GM21526 (cell line): ENCODE results near the gene GOLGA2.
"Not testable (repeated sequence)": the region's sequence is repeated elsewhere in the genome, so short reads cannot be mapped to it uniquely, and the experiment has no call there.

Experiments
- ATAC-seq: cut with Tn5 transposase; IDR thresholded peaks from one replicate; pipeline ENCODE4 v1.9.1; 2021; ENCODE audit warnings: moderate library complexity; ENCODE audit not compliant: unreplicated experiment, low FRiP score

Gene GOLGA2

DNA sequence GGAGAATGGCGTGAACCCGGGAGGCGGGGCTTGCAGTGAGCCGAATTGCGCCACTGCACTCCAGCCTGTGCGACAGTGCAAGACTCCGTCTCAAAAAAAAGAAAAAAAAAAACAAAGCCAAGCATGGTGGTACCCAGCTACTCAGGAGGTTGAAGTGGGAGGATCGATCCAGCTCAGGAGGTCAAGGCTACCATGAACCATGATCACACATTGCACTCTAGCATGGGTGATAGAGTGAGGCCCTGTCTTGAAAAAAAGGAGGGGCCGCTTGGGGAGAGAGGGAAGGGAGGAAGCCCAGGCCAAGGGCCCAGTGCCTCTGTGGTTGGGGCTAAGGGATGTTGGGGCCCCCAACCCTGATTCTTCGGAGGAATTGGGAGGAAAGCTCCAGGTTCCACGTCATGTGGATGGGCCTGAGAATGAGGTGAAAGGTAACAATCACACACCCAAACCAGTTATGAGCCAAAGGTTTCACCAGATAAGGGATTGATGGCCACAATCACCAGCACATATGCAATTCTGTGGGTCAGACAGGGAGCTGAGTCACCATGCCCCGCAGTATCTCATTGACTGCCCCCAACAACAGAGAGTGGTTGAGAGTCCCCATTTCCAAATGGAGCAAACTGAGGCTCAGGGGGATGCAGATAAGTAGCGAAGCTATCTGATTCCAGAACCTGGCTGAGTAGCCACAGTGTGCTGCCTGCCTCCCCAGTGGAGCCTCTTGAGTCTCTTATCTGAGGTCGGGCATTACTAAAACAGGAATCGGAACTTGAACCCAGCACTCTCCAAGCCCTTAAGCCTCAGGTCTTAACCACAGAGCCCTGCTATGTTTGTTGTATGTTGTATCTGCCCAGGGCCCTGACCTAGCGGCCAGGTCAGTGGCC, 20.8 kb upstream of the GOLGA2 start:
- no peak for ATAC-seq

DNA sequence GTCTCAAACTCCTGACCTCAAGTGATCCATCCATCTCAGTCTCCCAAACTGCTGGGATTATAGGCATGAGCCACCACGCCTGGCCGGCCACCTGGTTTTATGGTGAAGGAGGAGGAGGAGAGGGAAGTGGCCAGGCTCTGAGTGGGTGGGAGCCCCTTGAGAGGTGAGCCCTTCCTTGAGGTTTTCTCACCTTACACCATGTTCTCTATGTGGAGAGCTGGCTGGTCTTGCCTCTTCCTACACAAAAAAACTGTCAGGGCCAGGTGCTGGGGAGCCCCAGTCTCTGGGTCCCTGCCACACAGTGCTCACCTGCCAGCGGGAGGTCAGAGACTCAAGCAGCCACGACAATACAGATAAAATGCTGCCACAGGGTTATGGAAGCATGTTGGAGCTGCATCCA, 18.3 kb upstream of the GOLGA2 start:
- no peak for ATAC-seq

DNA sequence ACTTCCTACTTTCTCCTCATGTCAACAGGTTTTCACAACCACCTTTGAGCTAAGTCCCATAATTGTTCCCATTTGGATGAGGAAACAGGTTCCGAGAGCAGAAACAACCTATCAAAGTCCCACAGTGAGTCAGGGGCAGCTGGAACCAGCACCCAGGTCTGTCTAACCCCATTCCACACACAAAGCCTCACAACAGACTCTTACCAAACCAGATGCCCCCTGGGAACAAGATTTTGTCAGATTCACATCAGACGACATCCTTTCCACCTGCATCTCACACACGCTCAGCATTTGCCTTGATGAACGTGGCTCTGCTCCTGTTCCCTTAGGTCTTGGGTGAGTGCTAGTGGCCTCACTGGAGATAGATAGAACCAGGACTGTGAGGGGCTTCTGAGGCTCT, 17.3 kb upstream of the GOLGA2 start:
- no peak for ATAC-seq

GRCh38 chr9:128292009-128292408, 16.2 kb upstream of the GOLGA2 start:
- ATAC-seq = no peak

DNA sequence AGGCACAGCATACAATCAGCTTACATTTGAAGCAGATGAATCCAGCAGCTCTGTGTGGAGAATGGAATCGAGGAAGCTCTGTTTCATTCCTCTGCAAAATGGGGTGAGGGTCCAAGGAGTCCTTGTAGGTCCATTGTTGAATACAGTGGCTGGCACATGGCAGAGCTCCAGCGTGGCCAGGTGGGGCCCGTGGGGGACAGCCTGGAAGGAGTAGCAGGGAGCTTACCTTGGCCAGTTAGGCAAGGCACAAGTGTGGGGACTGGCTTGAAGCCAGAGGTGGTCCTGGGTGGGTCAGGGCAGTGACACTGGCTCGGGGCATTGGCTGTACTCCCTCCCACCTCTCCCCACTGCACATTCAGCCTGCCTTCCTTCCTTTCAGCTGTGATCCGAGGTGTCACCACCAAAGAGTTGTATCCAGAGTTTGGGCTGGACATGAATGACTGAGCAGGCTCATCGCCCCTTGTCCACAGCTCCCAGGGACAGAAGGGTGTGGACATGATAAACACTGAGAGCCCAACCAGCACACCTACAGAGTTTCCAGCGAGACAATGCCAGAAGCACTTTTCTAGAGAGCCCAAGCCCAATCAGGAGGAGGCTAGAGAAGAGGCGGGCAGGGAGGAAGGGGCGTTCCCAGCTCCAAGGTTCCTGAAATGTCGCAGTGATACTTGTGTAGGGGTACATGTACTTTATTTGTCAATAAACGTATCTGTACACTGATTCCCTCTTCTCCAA, 12.6 kb upstream of the GOLGA2 start:
- no peak for ATAC-seq

DNA sequence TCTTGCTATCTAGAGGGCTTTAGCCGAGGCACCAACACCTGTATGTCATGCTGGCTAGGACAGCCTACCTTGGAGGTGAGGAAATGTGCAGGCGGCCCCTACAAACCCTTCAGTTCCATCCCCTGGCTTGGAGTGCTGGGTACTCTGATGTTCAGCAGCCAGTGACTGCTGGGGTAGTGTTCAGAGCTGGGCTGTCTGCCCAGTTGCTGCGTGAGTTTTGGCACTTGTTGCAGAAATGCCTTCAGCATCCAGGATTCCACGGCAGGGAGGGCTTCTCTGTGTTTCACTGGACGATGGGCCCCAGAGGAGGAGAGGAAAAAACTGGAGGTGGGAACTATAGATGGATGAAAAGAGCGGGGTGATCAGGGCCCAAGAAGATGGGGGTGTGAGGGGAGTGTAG, 10.6 kb upstream of the GOLGA2 start:
- ATAC-seq = no peak

GRCh38 chr9:128285033-128285784, 9.4 kb upstream of the GOLGA2 start:
- ATAC-seq = no peak

GRCh38 chr9:128282500-128282899, 6.7 kb upstream of the GOLGA2 start:
- no peak for ATAC-seq

GRCh38 chr9:128280084-128280622, 4.3 kb upstream of the GOLGA2 start:
- ATAC-seq = no peak

DNA sequence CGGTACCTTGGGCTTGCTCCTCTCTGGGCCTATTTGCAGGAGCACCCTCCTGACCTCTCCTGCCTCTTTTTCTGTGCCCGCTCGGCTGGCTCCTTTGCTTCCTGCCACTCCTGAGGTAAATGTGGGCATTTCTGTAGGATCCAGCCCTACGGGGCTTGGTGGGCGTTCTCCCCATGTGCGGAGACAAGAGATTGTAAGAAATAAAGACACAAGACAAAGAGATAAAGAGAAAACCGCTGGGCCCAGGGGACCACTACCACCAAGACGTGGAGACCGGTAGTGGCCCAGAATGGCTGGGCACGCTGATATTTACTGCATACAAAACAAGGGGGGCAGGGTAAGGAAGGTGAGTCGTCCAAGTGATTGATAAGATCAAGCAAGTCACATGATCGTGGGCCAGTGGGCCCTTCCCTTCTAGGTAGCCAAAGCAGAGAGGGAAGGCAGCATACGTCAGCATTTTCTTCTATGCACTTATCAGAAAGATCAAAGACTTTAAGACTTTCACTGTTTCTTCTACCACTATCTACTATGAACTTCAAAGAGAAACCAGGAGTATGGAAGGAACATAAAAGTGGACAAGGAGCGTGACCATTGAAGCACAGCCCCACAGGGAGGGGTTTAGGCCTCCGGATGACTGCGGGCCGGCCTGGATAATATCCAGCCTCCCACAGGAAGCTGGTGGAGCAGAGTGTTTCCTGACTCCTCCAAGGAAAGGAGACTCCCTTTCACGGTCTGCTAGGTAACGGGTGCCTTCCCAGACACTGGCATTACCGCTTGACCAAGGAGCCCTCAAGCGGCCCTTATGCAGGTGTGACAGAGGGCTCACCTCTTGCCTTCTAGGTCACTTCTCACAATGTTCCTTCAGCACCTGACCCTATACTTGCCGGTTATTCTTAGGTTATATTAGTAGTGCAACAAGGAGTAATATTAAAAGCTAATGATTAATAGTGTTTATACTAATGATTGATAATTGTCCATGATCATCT, 3.6 kb upstream of the GOLGA2 start:
- ATAC-seq = not testable (repeated sequence)

GRCh38 chr9:128276574-128277270, 915 bp upstream of the GOLGA2 start:
- no peak for ATAC-seq

GRCh38 chr9:128276008-128276573, 284 bp upstream of the GOLGA2 start, which contains the start of gene SWI5:
TSS of gene SWI5 (plus strand) at chr9:128276276.
- peak; percentile 92 for ATAC-seq

DNA sequence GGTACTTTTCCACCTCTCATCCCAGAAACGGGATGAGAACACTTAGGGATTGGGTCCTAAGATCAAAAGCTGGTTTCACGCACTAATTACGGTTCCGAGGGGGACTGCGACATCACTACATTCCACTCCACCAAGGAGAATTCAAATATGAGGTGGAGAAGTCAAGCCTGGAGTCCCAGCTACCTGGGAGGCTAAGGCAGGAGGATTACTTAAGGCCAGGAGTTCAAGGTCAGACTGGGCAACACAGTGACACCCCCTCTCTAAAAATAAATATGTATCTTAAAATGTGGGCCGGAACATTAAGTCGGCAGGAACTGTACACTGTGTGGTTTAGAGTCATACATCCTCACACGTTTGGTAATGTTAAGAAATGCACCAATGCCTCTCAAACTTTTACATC, 1.6 kb downstream of the GOLGA2 start:
- no peak for ATAC-seq

DNA sequence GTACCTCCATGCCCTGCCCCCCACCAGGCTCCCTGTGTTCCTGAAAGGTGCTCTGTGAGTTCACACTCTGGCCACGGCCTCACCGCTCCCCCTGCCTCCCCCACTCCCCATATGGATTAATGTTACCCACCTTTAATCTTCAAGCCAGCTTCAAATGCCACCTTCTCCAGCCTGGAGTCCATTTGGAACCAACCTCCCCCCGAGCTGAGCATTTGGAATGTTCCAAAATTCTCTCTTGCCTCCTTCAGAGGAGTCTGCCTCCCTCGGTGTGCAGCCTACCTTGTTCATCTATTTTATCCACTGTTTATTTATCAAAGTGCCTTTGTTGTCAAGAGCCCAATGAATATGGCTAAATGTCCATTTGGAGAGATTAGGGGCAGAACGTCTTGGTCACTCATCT, 4.3 kb downstream of the GOLGA2 start:
- ATAC-seq = no peak

GRCh38 chr9:128271112-128271511, 4.7 kb downstream of the GOLGA2 start:
- no peak for ATAC-seq

GRCh38 chr9:128266868-128267590, 8.8 kb downstream of the GOLGA2 start:
- ATAC-seq = no peak

DNA sequence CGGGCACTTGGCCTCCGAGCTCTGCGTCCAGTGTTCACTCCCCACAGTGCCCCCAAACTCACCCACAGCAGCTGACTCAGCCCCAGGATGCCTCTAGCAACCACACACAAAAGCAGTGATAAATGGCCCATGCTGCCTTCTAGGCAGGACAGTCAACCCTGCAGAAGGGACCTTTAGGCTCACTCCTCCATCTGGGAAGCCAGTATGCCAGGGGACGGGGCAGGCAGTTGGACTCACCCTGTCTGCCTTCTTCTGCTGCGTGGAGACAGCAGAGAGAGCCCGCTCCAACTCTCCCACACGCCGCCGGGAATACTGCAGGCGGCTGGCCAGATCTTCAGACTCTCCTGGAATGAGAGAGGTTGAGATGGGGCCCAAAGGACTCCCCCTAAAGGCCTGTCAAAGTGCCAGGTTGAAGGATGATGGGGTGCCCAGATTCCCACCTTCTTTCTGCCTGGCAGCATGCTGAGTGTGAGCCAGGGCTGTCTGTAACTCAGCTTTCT, 10.4 kb downstream of the GOLGA2 start:
- no peak for ATAC-seq

GRCh38 chr9:128262687-128263086, 13.1 kb downstream of the GOLGA2 start:
- no peak for ATAC-seq
